Urothelium cell line (cell line): ENCODE data around the gene SZRD1.

ENCODE experiments used
- DNase-seq: peaks from one replicate; pipeline ENCODE4 v3.0.0; 2011; ENCODE audit warnings: low spot score, mixed read lengths
- FAIRE-seq: peaks from 2 replicates; lab custom pipeline; 2011; peaks lifted over from hg19 to GRCh38; lab: Jason Lieb, UNC

Gene SZRD1

GRCh38 chr1:16393570-16394521, 26.8 kb downstream of the SZRD1 start:
- no peak for FAIRE-seq
- no peak for DNase-seq

GRCh38 chr1:16394977-16395376, 27.9 kb downstream of the SZRD1 start:
- DNase-seq (no peak), FAIRE-seq (no peak)

GRCh38 chr1:16396591-16396990, 29.5 kb downstream of the SZRD1 start:
- FAIRE-seq (no peak), DNase-seq (peak; percentile 64)

GRCh38 chr1:16397120-16397519, 30.1 kb downstream of the SZRD1 start:
- no peak for FAIRE-seq
- DNase-seq = no peak

- FAIRE-seq (no peak), DNase-seq (no peak)
These were observed 31.4 kb downstream of the SZRD1 start for GRCh38 chr1:16398371-16398953.

- DNase-seq = no peak
- no peak for FAIRE-seq
These were observed 35.7 kb downstream of the SZRD1 start for GRCh38 chr1:16402742-16403141.

- DNase-seq = no peak
- no peak for FAIRE-seq
These were observed 38.4 kb downstream of the SZRD1 start for GRCh38 chr1:16405441-16405840.

- no peak for DNase-seq
- no peak for FAIRE-seq
These were observed 39.8 kb downstream of the SZRD1 start for GRCh38 chr1:16406868-16407267.

- no peak for FAIRE-seq
- no peak for DNase-seq
These were observed 42.6 kb downstream of the SZRD1 start for GRCh38 chr1:16409536-16410152.

GRCh38 chr1:16410803-16411202, 43.8 kb downstream of the SZRD1 start:
- DNase-seq (no peak), FAIRE-seq (no peak)

GRCh38 chr1:16413191-16413590, 46.1 kb downstream of the SZRD1 start:
- FAIRE-seq = no peak
- no peak for DNase-seq

GRCh38 chr1:16418823-16419425, 51.9 kb downstream of the SZRD1 start:
- FAIRE-seq (no peak), DNase-seq (no peak)

- no peak for DNase-seq
- FAIRE-seq = no peak
These were observed 53.5 kb downstream of the SZRD1 start for GRCh38 chr1:16420424-16421118.

- no peak for FAIRE-seq
- no peak for DNase-seq
These were observed 54.2 kb downstream of the SZRD1 start for GRCh38 chr1:16421201-16421600.

- FAIRE-seq = no peak
These were observed 55.0 kb downstream of the SZRD1 start for GRCh38 chr1:16422041-16422440.

GRCh38 chr1:16425125-16426025, 58.3 kb downstream of the SZRD1 start:
- FAIRE-seq (no peak), DNase-seq (no peak)

More at GRCh38 chr1:16422041-16422440, 55.0 kb downstream of the SZRD1 start:
- DNase-seq = no peak

- no peak for DNase-seq
- no peak for FAIRE-seq
These were observed 63.6 kb downstream of the SZRD1 start for GRCh38 chr1:16430606-16431005.

GRCh38 chr1:16433030-16433429, 66.0 kb downstream of the SZRD1 start:
- no peak for DNase-seq
- no peak for FAIRE-seq

- FAIRE-seq (no peak), DNase-seq (no peak)
These were observed 67.0 kb downstream of the SZRD1 start for GRCh38 chr1:16434007-16434406.

GRCh38 chr1:16434501-16434900, 67.5 kb downstream of the SZRD1 start:
- FAIRE-seq = no peak
- DNase-seq = no peak
